ENCODE data around the gene GRIK3.

- TF ChIP-seq ZNF658 (tag by site-specific recombination; IDR thresholded peaks at IDR 0.05) = no peak
- no peak for TF ChIP-seq CTCF (tag by site-specific recombination; IDR thresholded peaks at IDR 0.05)
- TF ChIP-seq KLF1 (tag by site-specific recombination; IDR thresholded peaks at IDR 0.05) = no peak
Measured at GRCh38 chr1:36784147-36784859, 250.0 kb downstream of the GRIK3 start.
